Measurements from ENCODE around the gene GNAL. TPM values are rescaled to one million over a fixed set of nuclear protein-coding genes. Genes with fewer than 3 reads are reported as not detected.

Gene GNAL
- total RNA-seq, 1 experiment from 2014 or later: 24.0 TPM

- H2BK20ac ChIP-seq (ENCODE audit: low read depth, low read length, poor library complexity, severe bottlenecking): no peak overlapping the region
- H2BK12ac ChIP-seq (ENCODE audit: insufficient read length, low read depth, low read length): no peak overlapping the region
- no peak overlapping the region for H4K91ac ChIP-seq (ENCODE audit: insufficient read length, low read depth, low read length)
- H3K27me3 ChIP-seq (ENCODE audit: insufficient read depth, low read length): no peaks in the 10 kb centered on the region
- no peak overlapping the region for H3T11ph ChIP-seq (ENCODE audit: low read length)
- no peaks in the 10 kb centered on the region for H3K9me3 ChIP-seq (ENCODE audit: control insufficient read depth, low read depth, low read length)
- H3K27me3 Mint-ChIP-seq (ENCODE audit: low read depth): no peaks in the 10 kb centered on the region
- H4K5ac ChIP-seq (ENCODE audit: insufficient read length, low read depth, low read length): no peak overlapping the region
- H3K4me3 Mint-ChIP-seq: 0 out of 5 replicates have a peak overlapping the region, but pooled peaks of 1 of the 2 experiments have one; percentile 17
- H3K9ac ChIP-seq (ENCODE audit: extremely low read depth, insufficient read length, low read length): no peak overlapping the region
- no peaks in the 10 kb centered on the region for H3K23me2 ChIP-seq (ENCODE audit: insufficient read length, low read depth, low read length, poor library complexity, severe bottlenecking)
- DNase-seq: no peak
- peak overlapping the region; percentile 41 for H2AK5ac ChIP-seq (ENCODE audit: insufficient read length, low read length)
- no peak for TF ChIP-seq CTCF (conservative IDR thresholded peaks at IDR 0.05)
- no peaks in the 10 kb centered on the region for H3K79me1 ChIP-seq (ENCODE audit: insufficient read depth, low read depth, low read length, poor library complexity, severe bottlenecking)
- H2BK15ac ChIP-seq (ENCODE audit: low read depth, low read length): no peak overlapping the region; the same call in 1 of the 2 replicates
- no CpG with 5 or more reads among the region's 7 CpGs for WGBS (ENCODE audit: extremely low coverage, insufficient read length, low lambda C conversion rate)
- no peak overlapping the region for H2BK120ac ChIP-seq (ENCODE audit: low read depth, low read length, poor library complexity, severe bottlenecking)
- no peak overlapping the region for H3K18ac ChIP-seq (ENCODE audit: insufficient read length, low read depth, low read length)
- no peak overlapping the region for H3K23ac ChIP-seq (ENCODE audit: insufficient read length, low read depth, low read length)
- no peak overlapping the region for H3K4ac ChIP-seq (ENCODE audit: low read depth, low read length)
- H3K27ac Mint-ChIP-seq: peak overlapping the region in 2 of 3 experiments; percentile 57 to 76; a peak in 3 of 7 replicates
- peaks cover 28 to 30% of the 10 kb centered on the region in 2 experiments for H3K4me1 Mint-ChIP-seq
- no peak overlapping the region for H2AFZ ChIP-seq (ENCODE audit: low read length)
- no peak overlapping the region for H3K4me2 ChIP-seq (ENCODE audit: insufficient read depth, insufficient read length, low read length)
- H3K4me1 ChIP-seq (ENCODE audit: insufficient read depth, low read length): peaks cover 5% of the 10 kb centered on the region; the same call in 1 of the 2 replicates
- no peak overlapping the region for H3K14ac ChIP-seq (ENCODE audit: insufficient read depth, low read length)
- peaks cover 0 to 2% (median 0%) of the 10 kb centered on the region in 3 experiments; a peak in 2 of 7 replicates for H3K36me3 Mint-ChIP-seq (ENCODE audit: insufficient read depth in 1 of 3, low read depth in 3 of 3)
- H3K56ac ChIP-seq (ENCODE audit: insufficient read length, low read depth, low read length): no peak overlapping the region
- H4K8ac ChIP-seq (replicated peaks; ENCODE audit: insufficient read length, low read depth, low read length): no peak overlapping the region
- no peak overlapping the region for H3K27ac ChIP-seq (ENCODE audit: insufficient read length, low read depth, low read length)
- H4K20me1 ChIP-seq (ENCODE audit: control insufficient read depth, insufficient read depth, insufficient read length): no peaks in the 10 kb centered on the region
- no peaks in the 10 kb centered on the region for H3K9me3 Mint-ChIP-seq
- no peaks in the 10 kb centered on the region for H3K79me2 ChIP-seq (ENCODE audit: insufficient read depth, low read length)
- no peak overlapping the region for H2BK5ac ChIP-seq (ENCODE audit: insufficient read length, low read length)
These were observed 170.3 kb downstream of the GNAL start for GRCh38 chr18:11859282-11859830.
